Inflammatory macrophage treated with lipopolysaccharide for 1 hour (primary cell): ENCODE measurements around the gene CEP135.
"Not testable (repeated sequence)": the region's sequence is repeated elsewhere in the genome, so short reads cannot be mapped to it uniquely, and the experiment has no call there.

Experiments used
- DNase-seq, 2 donors: peaks; one replicate each; pipeline ENCODE4 v3.0.0-alpha.2; 2020 to 2022

The CEP135 gene, protein sequence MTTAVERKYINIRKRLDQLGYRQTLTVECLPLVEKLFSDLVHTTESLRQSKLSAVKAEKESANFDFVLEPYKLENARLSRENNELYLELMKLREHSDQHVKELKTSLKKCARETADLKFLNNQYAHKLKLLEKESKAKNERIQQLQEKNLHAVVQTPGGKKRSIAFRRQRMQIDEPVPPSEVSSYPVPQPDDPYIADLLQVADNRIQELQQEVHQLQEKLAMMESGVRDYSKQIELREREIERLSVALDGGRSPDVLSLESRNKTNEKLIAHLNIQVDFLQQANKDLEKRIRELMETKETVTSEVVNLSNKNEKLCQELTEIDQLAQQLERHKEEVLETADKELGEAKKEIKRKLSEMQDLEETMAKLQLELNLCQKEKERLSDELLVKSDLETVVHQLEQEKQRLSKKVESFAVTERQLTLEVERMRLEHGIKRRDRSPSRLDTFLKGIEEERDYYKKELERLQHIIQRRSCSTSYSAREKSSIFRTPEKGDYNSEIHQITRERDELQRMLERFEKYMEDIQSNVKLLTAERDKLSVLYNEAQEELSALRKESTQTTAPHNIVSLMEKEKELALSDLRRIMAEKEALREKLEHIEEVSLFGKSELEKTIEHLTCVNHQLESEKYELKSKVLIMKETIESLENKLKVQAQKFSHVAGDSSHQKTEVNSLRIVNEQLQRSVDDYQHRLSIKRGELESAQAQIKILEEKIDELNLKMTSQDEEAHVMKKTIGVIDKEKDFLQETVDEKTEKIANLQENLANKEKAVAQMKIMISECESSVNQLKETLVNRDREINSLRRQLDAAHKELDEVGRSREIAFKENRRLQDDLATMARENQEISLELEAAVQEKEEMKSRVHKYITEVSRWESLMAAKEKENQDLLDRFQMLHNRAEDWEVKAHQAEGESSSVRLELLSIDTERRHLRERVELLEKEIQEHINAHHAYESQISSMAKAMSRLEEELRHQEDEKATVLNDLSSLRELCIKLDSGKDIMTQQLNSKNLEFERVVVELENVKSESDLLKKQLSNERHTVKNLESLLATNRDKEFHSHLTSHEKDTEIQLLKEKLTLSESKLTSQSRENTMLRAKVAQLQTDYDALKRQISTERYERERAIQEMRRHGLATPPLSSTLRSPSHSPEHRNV

GRCh38 chr4:55948726-55949481, at the start of gene CEP135:
TSS of gene CEP135 (plus strand) at chr4:55948945. CDS start at chr4:55952131, 3,186 bp downstream.
- peak; percentile 96 to 97 for DNase-seq

DNA sequence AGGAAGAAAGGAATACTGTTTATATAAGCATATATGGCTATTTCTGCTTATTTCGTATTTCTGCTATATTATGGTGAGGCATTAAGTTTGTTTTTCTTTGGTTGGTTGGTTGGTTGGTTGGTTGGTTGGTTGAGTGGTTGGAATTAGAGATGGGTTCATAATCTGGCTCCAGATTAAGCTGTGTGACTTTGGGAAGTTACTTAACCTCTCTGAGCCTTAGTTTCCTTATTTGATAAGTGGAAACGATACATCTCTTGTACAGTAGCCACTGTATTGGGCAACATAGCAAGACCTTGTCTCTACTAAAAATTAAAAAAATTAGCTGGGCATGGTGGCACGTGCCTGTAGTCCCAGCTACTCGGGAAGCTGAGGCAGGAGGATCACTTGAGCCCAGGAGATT, 46.1 kb upstream of the CEP135 start:
- no peak for DNase-seq

GRCh38 chr4:55903577-55903976, 45.2 kb upstream of the CEP135 start:
- DNase-seq = no peak

GRCh38 chr4:55904576-55904975, 44.2 kb upstream of the CEP135 start:
- DNase-seq = peak; percentile 25 to 51

- no peak for DNase-seq
Measured at GRCh38 chr4:55906323-55906722, 42.4 kb upstream of the CEP135 start.

GRCh38 chr4:55906989-55907388, 41.8 kb upstream of the CEP135 start:
- no peak for DNase-seq

GRCh38 chr4:55907469-55907868, 41.3 kb upstream of the CEP135 start:
- DNase-seq = no peak

DNA sequence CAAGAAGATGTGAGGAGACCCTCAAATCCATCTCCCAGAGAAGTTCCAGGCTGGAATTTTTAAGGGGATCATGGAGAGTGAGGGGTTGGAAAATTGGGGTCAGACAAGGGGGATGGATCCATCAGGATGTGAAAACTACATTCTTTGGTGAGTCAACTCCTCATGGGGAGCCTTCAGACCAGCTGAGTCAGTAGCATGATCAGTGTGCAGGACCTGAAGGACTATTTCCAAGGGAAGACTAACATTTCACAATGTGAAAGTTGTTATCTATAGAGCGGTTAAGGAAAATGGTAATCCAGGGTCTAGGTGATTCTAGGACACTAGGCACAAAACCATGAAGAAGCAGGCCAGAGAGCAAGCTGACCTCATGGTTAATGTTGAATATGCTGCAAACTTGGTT, 38.6 kb upstream of the CEP135 start:
- DNase-seq = no peak

DNA sequence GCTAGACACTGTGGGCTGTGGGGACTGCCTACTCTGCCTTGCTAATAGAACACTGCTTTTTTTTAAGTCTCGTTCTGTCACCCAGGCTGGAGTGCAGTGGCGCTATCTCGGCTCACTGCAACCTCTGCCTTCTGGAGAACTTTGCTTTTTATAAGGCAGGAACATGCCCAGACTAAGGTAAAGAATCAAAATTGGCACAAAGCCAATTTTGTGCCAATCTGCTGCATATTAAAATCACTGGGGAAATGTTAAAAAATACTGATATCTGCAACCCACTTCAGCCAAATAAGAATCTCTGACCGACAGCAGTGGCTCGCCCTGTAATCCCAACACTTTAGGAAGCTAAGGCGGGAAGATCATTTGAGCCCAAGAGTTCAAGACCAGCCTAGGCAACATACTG, 36.5 kb upstream of the CEP135 start:
- DNase-seq = no peak

DNA sequence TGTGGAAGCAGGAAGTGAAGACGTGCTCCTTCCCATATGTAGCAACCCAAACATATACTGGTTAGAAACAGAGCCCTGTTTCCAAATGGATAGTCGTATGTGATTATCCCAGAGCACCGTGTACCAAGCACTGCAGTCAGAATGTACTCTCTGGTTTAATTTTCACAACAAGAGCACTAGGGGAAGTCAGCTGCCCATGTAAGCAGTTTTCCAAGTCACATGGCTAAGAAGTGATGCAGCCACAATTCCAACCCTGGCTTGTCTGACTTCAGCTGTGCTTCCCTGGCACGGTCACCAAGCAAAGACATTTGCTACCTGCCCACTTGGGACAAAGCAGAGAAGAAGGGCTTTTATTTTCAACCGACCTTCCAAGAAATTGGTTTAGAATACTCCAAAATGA, 28.2 kb upstream of the CEP135 start:
- peak in 1 of 2 donors; percentile 15 for DNase-seq

DNA sequence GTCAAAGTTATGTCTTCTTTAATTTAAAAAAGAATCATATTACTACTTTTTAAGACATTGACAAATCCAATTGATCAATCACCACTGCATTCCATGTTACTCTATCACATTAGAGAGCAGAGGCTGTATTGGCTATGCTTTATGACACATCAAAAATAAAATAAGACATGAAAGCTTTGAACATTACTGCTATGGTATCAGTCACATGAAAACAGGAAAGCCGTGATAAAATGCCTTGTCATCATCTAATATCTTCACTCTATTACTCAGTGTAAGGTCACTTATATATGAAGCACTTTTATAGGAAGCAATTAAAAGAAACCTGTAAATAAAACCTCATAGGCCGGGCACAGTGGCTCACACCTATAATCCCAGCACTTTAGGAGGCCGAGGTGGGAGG, 27.7 kb upstream of the CEP135 start:
- DNase-seq = no peak

DNA sequence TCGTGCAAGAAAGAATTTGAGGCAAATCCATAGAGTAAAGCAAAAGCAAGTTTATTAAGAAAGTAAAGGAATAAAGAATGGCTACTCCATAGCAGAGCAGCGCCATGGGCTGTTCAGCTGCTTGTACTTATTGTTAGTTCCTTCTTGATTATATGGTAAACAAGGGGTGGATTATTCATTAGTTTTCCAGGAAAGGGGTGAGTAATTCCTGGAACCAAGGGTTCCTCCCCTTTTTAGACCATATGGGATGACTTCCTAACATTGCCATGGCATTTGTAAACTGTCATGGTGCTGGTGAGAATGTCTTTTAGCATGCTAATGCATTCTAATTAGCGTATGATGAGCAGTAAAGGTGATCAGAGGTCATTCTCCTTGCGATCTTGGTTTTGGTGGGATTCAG, 23.5 kb upstream of the CEP135 start:
- no peak for DNase-seq

GRCh38 chr4:55926610-55927009, 22.1 kb upstream of the CEP135 start:
- no peak for DNase-seq

GRCh38 chr4:55927803-55928437, 20.8 kb upstream of the CEP135 start:
- DNase-seq = no peak

DNA sequence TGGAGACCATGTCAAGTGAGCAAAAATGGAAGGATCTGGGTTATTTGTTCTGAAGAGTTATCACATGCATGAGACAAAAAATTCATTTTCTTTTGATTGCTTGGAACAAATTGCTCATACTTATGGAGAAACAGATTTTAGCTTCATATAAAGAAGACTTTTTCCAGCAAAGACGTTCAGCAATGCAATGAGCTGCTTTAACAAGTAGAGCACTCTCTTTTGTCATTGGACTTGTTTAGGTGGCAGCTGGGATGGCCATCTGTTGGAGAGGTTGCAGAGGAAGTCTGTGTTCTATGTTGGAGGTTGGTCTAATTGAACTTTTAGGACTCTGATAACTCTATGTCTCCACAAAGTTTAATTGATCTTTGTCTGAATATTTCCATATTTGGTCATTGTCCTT, 19.9 kb upstream of the CEP135 start:
- no peak for DNase-seq

DNA sequence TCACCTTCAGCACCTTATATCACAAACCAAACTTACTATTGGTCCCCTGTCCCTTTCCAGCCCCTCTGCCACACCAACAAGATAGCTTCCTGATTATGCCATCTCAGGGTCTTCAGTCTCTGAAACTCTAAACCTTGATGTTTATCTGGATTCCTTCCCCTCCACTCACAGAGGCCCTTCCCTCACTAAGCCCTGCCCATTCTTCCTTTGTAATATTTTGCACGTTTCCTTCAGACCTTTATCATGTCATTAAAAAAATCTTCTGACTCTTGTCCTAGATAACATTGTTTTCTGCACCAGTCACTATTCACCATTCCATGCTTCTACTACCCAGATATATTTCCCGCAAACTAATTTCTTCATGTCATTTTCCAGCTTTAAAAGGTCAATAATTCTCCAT, 17.7 kb upstream of the CEP135 start:
- no peak for DNase-seq

- DNase-seq = no peak
Measured at GRCh38 chr4:55931833-55932232, 16.9 kb upstream of the CEP135 start.

DNA sequence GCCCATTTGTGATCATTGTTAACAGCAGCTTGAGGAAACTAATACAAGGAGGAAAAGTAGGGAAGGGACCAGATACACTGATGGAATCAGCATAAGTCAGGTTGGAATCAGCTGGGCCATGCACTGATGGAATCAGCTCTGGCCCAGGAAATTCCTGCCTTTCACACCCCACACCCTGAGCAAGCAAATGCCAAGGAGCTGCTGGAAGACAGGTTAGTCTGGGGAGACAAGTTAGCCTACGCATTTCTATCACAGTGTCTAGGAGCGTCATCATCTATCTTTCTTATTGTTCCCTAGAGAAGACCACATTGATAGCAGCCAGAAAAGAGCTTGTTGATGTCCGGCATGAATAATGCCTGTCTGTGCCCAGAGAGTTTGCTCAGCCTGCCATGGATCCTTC, 16.2 kb upstream of the CEP135 start:
- DNase-seq = no peak

DNA sequence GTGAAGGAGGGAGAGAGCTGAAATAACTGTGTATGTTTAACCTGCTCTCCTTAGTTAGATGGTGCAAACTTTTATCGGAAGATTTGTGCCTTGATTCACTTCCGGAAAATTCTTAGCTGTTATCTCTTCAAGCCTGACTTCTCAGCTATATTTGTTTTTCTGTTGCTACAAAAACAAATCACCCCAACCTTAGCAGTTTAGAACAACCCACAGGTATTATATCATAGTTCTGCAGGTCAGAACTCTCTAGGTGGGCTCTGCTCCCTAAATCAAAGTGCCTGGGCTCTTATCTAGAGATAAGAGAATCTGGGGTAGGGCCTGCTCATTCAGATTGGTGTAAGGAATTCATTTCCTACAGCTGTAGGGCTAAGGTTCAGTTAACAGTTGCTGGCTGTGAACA, 15.1 kb upstream of the CEP135 start:
- DNase-seq = no peak

DNA sequence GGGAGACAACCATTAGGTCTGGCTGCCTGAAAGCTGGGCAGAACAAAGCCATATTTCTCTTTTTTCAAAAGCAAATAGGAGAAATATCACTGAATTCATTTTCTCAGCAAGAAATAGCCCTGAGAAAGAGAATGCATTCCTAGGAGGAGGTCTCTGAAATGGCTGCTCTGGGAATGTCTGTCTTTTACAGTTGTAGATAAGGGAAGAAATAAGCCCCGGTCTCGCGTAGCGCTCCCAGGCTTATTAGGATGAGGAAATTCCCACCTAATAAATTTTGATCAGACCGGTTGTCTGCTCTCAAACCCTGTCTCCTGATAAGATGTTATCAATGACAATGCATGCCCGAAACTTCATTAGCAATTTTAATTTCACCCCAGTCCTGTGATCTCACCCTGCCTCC, 12.8 kb upstream of the CEP135 start:
- DNase-seq = not testable (repeated sequence)

GRCh38 chr4:55938481-55938880, 10.3 kb upstream of the CEP135 start:
- DNase-seq = no peak

DNA sequence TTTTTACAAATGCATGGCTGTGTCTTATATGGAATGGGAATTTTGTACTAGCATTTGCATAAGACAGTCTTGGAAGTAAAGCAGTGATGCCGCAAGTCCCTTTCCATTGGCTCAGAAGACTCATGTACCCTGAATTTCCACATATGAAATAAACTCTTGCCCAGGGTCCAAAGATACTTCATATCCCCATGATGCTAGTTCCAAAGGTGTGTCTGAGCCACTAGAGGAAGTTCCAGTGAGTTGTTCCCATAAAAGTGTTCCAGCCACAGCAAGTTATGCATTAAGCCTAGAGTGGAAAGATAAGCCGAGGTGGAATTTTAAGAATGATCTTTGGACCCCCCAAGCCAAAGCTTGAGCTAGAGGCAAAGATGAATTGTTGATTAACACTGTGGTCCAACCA, 9.3 kb upstream of the CEP135 start:
- DNase-seq = no peak
